ENCODE data around the gene NCAM1. TPM values are rescaled to one million over a fixed set of nuclear protein-coding genes. Genes with fewer than 3 reads are reported as not detected.

The NCAM1 gene
- total RNA-seq, 1 experiment from 2014 or later, result 0.22 TPM

DNA sequence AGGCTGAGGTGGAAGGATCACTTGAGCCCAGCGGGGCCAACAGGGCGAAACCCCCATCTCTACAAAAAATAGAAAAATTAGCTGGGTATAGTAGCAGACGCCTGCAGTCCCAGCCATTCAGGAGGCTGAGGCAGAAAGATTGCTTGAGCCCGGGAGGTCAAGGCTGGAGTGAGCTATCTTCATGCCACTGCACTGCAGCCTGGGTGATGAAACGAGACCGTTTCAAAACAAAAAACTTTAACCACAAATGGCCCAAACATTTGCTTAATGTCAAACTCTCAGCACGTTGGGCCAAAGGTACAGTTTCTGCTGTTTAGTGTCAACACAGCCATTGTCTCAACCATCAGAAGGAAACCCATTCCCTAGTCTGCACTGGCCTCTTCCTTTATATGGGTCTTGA lies 284.0 kb downstream of the NCAM1 start (continued):
- TF ChIP-seq CTCF (IDR thresholded peaks at IDR 0.05 in 2 of 3, conservative IDR thresholded peaks at IDR 0.05 in 1 of 3; ENCODE audit: borderline replicate concordance in 1 of 3, insufficient read depth in 1 of 3, low read depth in 2 of 3, low read length in 2 of 3), result no peak
- no peak for TF ChIP-seq MAX (IDR thresholded peaks at IDR 0.05)
- no peak for TF ChIP-seq FOSL1 (IDR thresholded peaks at IDR 0.05; ENCODE audit: low read depth)
- TF ChIP-seq ELF1 (IDR thresholded peaks at IDR 0.05; ENCODE audit: borderline replicate concordance, low read depth), result no peak
- TF ChIP-seq ATF3 (IDR thresholded peaks at IDR 0.05), result no peak
- TF ChIP-seq POLR2A (IDR thresholded peaks at IDR 0.05; ENCODE audit: borderline replicate concordance, extremely low read depth, insufficient read depth, insufficient read length), result no peak
- TF ChIP-seq ZFX (IDR thresholded peaks at IDR 0.05), result no peak
- no peak for TF ChIP-seq SIN3A (IDR thresholded peaks at IDR 0.05; ENCODE audit: low read depth)
- TF ChIP-seq YY1 (IDR thresholded peaks at IDR 0.05; ENCODE audit: extremely low read depth, insufficient replicate concordance, low read depth, low read length), result no peak
- no peak for TF ChIP-seq EZH2 (IDR thresholded peaks at IDR 0.05)
- no peak for TF ChIP-seq SP1 (IDR thresholded peaks at IDR 0.05; ENCODE audit: low read depth)
- TF ChIP-seq RAD21 (IDR thresholded peaks at IDR 0.05; ENCODE audit: low read depth), result no peak
- no peak for TF ChIP-seq TCF7L2 (IDR thresholded peaks at IDR 0.05; ENCODE audit: borderline replicate concordance, extremely low read depth, insufficient read depth, insufficient read length)
- no peak for TF ChIP-seq CEBPB (IDR thresholded peaks at IDR 0.05; ENCODE audit: low read depth)

GRCh38 chr11:113247221-113247620 lies 286.0 kb downstream of the NCAM1 start:
- ChIA-PET POLR2A (no interaction called here), CTCF (no interaction called here), RAD21 (ENCODE audit: low non-redundant PET in 1 of 2, low total read pairs in 2 of 2, uncharacterized antibody in 2 of 2, unreplicated experiment in 2 of 2) (no interaction called here)
- ATAC-seq (no peak), DNase-seq (ENCODE audit: low read depth, low spot score) (no peak)
- Histone ChIP-seq H3K4me2 (ENCODE audit: low read length) (no peak overlapping the region), H3K36me3 (ENCODE audit: control insufficient read depth in 1 of 2, insufficient read depth in 2 of 2, low read length in 2 of 2) (no peaks in the 10 kb centered on the region), H3K9me3 (ENCODE audit: control insufficient read depth in 1 of 2, insufficient read depth in 1 of 2, low read depth in 1 of 2, low read length in 2 of 2) (no peaks in the 10 kb centered on the region), H3K9me2 (ENCODE audit: insufficient read depth) (no peaks in the 10 kb centered on the region), H3K79me2 (ENCODE audit: insufficient read depth, low read length) (no peaks in the 10 kb centered on the region), H3K27ac (ENCODE audit: low read depth, low read length) (no peak overlapping the region), H3K27me3 (ENCODE audit: insufficient read depth, low read length) (peaks cover 77% of the 10 kb centered on the region), H3K4me1 (ENCODE audit: control insufficient read depth in 1 of 2, insufficient read depth in 2 of 2, low read length in 2 of 2) (no peaks in the 10 kb centered on the region), H3K9ac (ENCODE audit: low read length) (no peak overlapping the region), H3K4me3 (replicated peaks in 1 of 2; ENCODE audit: low read depth in 1 of 2, low read length in 2 of 2) (no peak overlapping the region), H2AFZ (ENCODE audit: low read depth, low read length, poor library complexity, severe bottlenecking) (no peak overlapping the region), H4K20me1 (ENCODE audit: insufficient read depth) (no peaks in the 10 kb centered on the region)
- BruUV-seq (replicated peaks), result no TSS peak
- intact Hi-C loops (cut with micrococcal nuclease), result no loop called here
- TF ChIP-seq CEBPB (IDR thresholded peaks at IDR 0.05; ENCODE audit: low read depth) (no peak), MAX (IDR thresholded peaks at IDR 0.05) (no peak), EZH2phosphoT487 (IDR thresholded peaks at IDR 0.05; ENCODE audit: borderline replicate concordance) (no peak)
